IMR-90 (cell line): ENCODE data around the gene ENPP3. TPM values are rescaled to one million over a fixed set of nuclear protein-coding genes. Genes with fewer than 3 reads are reported as not detected.

ENCODE experiments used
- ATAC-seq: fragments of 200-7000 bp; cut with Tn5 transposase; 2 replicates; pipeline ENCODE4 v1.9.1; 2020; ENCODE audit warnings: low read depth, mild to moderate bottlenecking, moderate library complexity
- BruUV-seq: library from RNA; stranded (reverse); fragments of 400-500 nt; replicated peaks from 2 replicates; lab custom pipeline; 2021; lab: Mats Ljungman, UMichigan
- CTCF ChIA-PET: fragments of 300-600 bp; formaldehyde crosslinking; extraction: SDS; loops from one replicate; lab custom pipeline; 2021; ENCODE audit warnings: antibody characterized with exemption; lab: Yijun Ruan, JAX
- POLR2A ChIA-PET: fragments of 300-600 bp; sonication (Branson Sonifier 250); formaldehyde crosslinking; loops from one replicate; lab custom pipeline; 2022; ENCODE audit warnings: antibody characterized with exemption; ENCODE audit not compliant: unreplicated experiment; lab: Charles Lee
- DNase-seq: peaks from one replicate; pipeline ENCODE4 v3.0.0; 2013
- H2AFZ ChIP-seq: replicated peaks from 2 replicates; pipeline ENCODE3; 2013; ENCODE audit warnings: low read length, mild to moderate bottlenecking; ENCODE audit not compliant: poor library complexity
- H2AK5ac ChIP-seq: 2 replicates; pipeline ENCODE4 v1.6.1; 2013; ENCODE audit warnings: low read depth, low read length, inconsistent platforms
- H2AK9ac ChIP-seq: replicated peaks from 2 replicates; pipeline ENCODE3; 2013; ENCODE audit warnings: mild to moderate bottlenecking, low read depth, low read length, moderate library complexity; ENCODE audit not compliant: poor library complexity
- H2BK120ac ChIP-seq: 2 replicates; pipeline ENCODE4 v1.6.1; 2013; ENCODE audit warnings: low read depth, low read length, inconsistent platforms
- H2BK15ac ChIP-seq: 3 replicates; pipeline ENCODE4 v1.6.1; 2013; ENCODE audit warnings: low read depth, low read length, inconsistent platforms
- H2BK20ac ChIP-seq: 2 replicates; pipeline ENCODE4 v1.6.1; 2013; ENCODE audit warnings: low read depth, mild to moderate bottlenecking, inconsistent platforms, low read length, moderate library complexity
- H2BK5ac ChIP-seq: 2 replicates; pipeline ENCODE4 v1.6.1; 2013; ENCODE audit warnings: mild to moderate bottlenecking, low read depth, low read length, inconsistent platforms; ENCODE audit not compliant: poor library complexity, severe bottlenecking
- H3K14ac ChIP-seq: replicated peaks from 2 replicates; pipeline ENCODE4 v1.6.1; 2013; ENCODE audit warnings: low read depth, low read length, inconsistent platforms
- H3K18ac ChIP-seq: 2 replicates; pipeline ENCODE4 v1.6.1; 2013; ENCODE audit warnings: low read depth, low read length, control low read depth
- H3K23ac ChIP-seq: 2 replicates; pipeline ENCODE4 v1.6.1; 2013; ENCODE audit warnings: low read depth, low read length, inconsistent platforms
- H3K27ac ChIP-seq: 2 replicates; pipeline ENCODE4 v1.5.1; 2013; ENCODE audit warnings: mild to moderate bottlenecking, control low read depth, low read length; ENCODE audit not compliant: insufficient read depth
- H3K27me3 ChIP-seq: 2 replicates; pipeline ENCODE4 v1.6.1; 2013; ENCODE audit warnings: low read length; ENCODE audit not compliant: control insufficient read depth, insufficient read depth
- H3K36me3 ChIP-seq: 2 replicates; pipeline ENCODE4 v1.6.1; 2013; ENCODE audit warnings: low read length, mixed read lengths; ENCODE audit not compliant: control insufficient read depth, insufficient read depth
- H3K4ac ChIP-seq: 2 replicates; pipeline ENCODE4 v1.6.1; 2013; ENCODE audit warnings: low read depth, low read length, inconsistent platforms
- H3K4me1 ChIP-seq: 2 replicates; pipeline ENCODE4 v1.6.1; 2013; ENCODE audit warnings: low read length, mixed read lengths; ENCODE audit not compliant: control insufficient read depth, insufficient read depth
- H3K4me2 ChIP-seq: 2 replicates; pipeline ENCODE4 v1.6.1; 2013; ENCODE audit warnings: low read depth, mild to moderate bottlenecking, control low read depth, low read length, moderate library complexity
- H3K4me3 ChIP-seq: 2 replicates; pipeline ENCODE4 v1.5.1; 2013; ENCODE audit warnings: low read depth, mild to moderate bottlenecking, control low read depth, low read length, moderate library complexity; ENCODE audit not compliant: insufficient read depth
- H3K56ac ChIP-seq: 2 replicates; pipeline ENCODE4 v1.6.1; 2013; ENCODE audit warnings: low read length, inconsistent platforms; ENCODE audit not compliant: insufficient read depth; ENCODE audit errors: extremely low read depth
- H3K79me1 ChIP-seq, 2 experiments: 2 replicates each; pipeline ENCODE4 v1.6.1; 2013; ENCODE audit warnings: low read length in 2 of 2, inconsistent platforms in 1 of 2, low read depth in 1 of 2
- H3K9ac ChIP-seq: 2 replicates; pipeline ENCODE4 v1.6.1; 2013; ENCODE audit warnings: low read depth, low read length, control low read depth
- H3K9me1 ChIP-seq: 2 replicates; pipeline ENCODE4 v1.6.1; 2013; ENCODE audit warnings: low read length, inconsistent platforms; ENCODE audit not compliant: insufficient read depth
- H3K9me3 ChIP-seq: 2 replicates; pipeline ENCODE4 v1.6.1; 2013; ENCODE audit warnings: low read length; ENCODE audit not compliant: control insufficient read depth, insufficient read depth
- H4K20me1 ChIP-seq: 2 replicates; pipeline ENCODE4 v1.6.1; 2013; ENCODE audit warnings: low read length, inconsistent platforms; ENCODE audit not compliant: insufficient read depth
- H4K5ac ChIP-seq: 2 replicates; pipeline ENCODE4 v1.6.1; 2013; ENCODE audit warnings: mild to moderate bottlenecking, low read depth, low read length, control low read depth
- H4K8ac ChIP-seq, 2 experiments: 2 replicates each; pipeline ENCODE4 v1.6.1; 2013; ENCODE audit warnings: low read depth in 2 of 2, low read length in 2 of 2, control low read depth in 1 of 2, inconsistent platforms in 1 of 2
- H4K91ac ChIP-seq: 2 replicates; pipeline ENCODE4 v1.6.1; 2013; ENCODE audit warnings: low read depth, low read length, inconsistent platforms; ENCODE audit not compliant: insufficient read depth
- RAD21 ChIP-seq: IDR thresholded peaks from 2 replicates; pipeline ENCODE4 v1.6.1; 2012; ENCODE audit warnings: low read length, improper control_type of control experiment
- RFX5 ChIP-seq: IDR thresholded peaks from 2 replicates; pipeline ENCODE4 v1.8.0; 2012; ENCODE audit warnings: low read depth, mild to moderate bottlenecking, low read length, moderate library complexity
- SMC3 ChIP-seq: fragments of 150-350 bp; IDR thresholded peaks from 2 replicates; pipeline ENCODE4 v1.6.1; 2016; ENCODE audit warnings: low read depth, mild to moderate bottlenecking, antibody characterized with exemption, low read length, moderate library complexity
- WGBS, 2 experiments: methylation state at CpG; one replicate each; pipeline versions ENCODE4 v1.1.5 to v1.1.7; 2013; ENCODE audit warnings: missing lambda C conversion rate in 2 of 2; ENCODE audit not compliant: insufficient read length in 1 of 2; ENCODE audit errors: extremely low coverage in 2 of 2; 5-methylcytosine and 5-hydroxymethylcytosine counted together
- dilution Hi-C: fragments of 300-500 bp; cut with HindIII; formaldehyde crosslinking; loops from one replicate; pipeline ENCODE4 v1.14.3; 2018; ENCODE audit warnings: low sequenced_read_pairs; ENCODE audit not compliant: unreplicated experiment
- in situ Hi-C: fragments of 300-500 bp; cut with MboI; formaldehyde crosslinking; loops from 3 replicates; pipeline ENCODE4 v1.14.3; 2019; ENCODE audit warnings: low sequenced_read_pairs, inconsistent platforms, mixed read lengths
- intact Hi-C: fragments of 100-400 bp; cut with micrococcal nuclease; formaldehyde crosslinking; loops from 2 replicates; pipeline ENCODE4 v1.10.0; 2022
- polyA plus RNA-seq, 3 experiments: library from polyadenylated mRNA; depleted of rRNA; stranded (reverse); fragments of >200 nt; gene quantifications; 2 replicates each; pipeline ENCODE4 v1.2.3, GENCODE V29; 2012; ENCODE audit warnings: low replicate concordance in 1 of 3
- total RNA-seq: library from RNA; depleted of rRNA; stranded (reverse); fragments of >200 nt; gene quantifications from 2 replicates; pipeline ENCODE4 v1.2.3, GENCODE V29; 2012
- TF ChIP-seq, protein P1 (sequence below): conservative IDR thresholded peaks from 2 replicates; pipeline ENCODE4 v1.5.1; 2012; ENCODE audit warnings: mild to moderate bottlenecking, low read depth, low read length, improper control_type of control experiment

ENPP3 gene
- total and polyA plus RNA-seq, 2 of the 4 experiments (the other 2 are of a cell fraction) = under 0.01 to 0.05 TPM

DNA sequence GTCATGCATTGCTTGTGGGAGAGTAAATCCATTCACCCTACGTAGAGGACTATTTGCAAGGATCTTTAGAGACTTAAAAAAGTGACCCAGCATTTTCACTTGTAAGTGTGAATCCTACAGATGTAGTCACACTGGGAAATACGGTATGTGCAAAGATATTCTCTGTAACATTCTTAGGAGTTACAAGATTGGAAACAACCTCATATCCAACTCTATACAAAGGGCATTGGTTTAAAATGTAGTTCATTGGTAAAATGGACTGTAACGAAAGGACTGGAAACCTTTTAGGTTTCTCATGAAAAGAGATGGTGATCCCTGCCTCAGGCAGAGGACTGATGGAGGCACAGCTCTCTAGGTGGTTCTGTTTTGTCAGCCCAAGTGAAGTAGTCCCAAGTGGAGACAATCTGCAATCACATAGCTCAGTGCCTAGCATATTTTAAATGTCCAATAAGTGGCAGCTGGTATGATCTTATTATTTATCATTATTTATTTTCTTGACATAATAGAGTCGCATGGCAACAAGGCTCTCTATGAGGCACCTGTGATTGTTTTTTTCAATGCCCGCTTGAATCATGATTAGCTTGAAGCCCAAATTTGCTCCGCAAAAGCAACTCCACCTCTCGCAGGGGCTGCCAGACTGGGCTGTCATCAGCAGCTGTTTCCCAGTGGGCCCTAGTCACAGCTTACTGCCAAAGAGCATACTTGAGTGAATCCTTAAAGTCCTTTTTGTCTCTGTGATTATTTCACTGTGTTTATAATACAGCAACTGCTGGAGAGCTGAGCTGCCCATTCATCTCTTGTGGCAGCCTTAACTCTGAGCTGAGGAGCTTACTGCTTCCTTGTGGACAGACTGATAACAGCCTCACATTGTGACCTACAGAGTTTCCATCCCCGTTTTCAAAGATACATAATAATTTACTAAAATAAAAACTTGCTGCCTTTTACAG, 150.9 kb downstream of the ENPP3 start:
- H3K9me3 ChIP-seq = no peaks in the 10 kb centered on the region
- H3K4ac ChIP-seq = no peak overlapping the region
- H3K36me3 ChIP-seq = no peaks in the 10 kb centered on the region
- no peak overlapping the region for H2AK5ac ChIP-seq
- H3K79me1 ChIP-seq = no peaks in the 10 kb centered on the region
- H3K4me1 ChIP-seq = no peaks in the 10 kb centered on the region
- H3K4me2 ChIP-seq = peak overlapping the region; percentile 47; the same call in 1 of the 2 replicates
- dilution Hi-C loops = no loop called here
- POLR2A ChIA-PET = interaction anchor here (0.7 kb wide), 1 partner anchor 63 kb away, joined by 4 read pairs; no protein-coding TSS in a partner anchor
- TF ChIP-seq SMC3 = peak; percentile 55
- TF ChIP-seq, protein P1, sequence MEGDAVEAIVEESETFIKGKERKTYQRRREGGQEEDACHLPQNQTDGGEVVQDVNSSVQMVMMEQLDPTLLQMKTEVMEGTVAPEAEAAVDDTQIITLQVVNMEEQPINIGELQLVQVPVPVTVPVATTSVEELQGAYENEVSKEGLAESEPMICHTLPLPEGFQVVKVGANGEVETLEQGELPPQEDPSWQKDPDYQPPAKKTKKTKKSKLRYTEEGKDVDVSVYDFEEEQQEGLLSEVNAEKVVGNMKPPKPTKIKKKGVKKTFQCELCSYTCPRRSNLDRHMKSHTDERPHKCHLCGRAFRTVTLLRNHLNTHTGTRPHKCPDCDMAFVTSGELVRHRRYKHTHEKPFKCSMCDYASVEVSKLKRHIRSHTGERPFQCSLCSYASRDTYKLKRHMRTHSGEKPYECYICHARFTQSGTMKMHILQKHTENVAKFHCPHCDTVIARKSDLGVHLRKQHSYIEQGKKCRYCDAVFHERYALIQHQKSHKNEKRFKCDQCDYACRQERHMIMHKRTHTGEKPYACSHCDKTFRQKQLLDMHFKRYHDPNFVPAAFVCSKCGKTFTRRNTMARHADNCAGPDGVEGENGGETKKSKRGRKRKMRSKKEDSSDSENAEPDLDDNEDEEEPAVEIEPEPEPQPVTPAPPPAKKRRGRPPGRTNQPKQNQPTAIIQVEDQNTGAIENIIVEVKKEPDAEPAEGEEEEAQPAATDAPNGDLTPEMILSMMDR = peak; percentile 42
- peak; percentile 60 for TF ChIP-seq RAD21
- TF ChIP-seq RFX5 = no peak
- no peak overlapping the region for H3K23ac ChIP-seq
- no peaks in the 10 kb centered on the region for H3K27me3 ChIP-seq
- no peak overlapping the region for H2AFZ ChIP-seq
- no peak overlapping the region for H4K91ac ChIP-seq
- WGBS, 2 experiments = no CpG with 5 or more reads among the region's 8 CpGs
- no peaks in the 10 kb centered on the region for H4K20me1 ChIP-seq
- H2AK9ac ChIP-seq = no peak overlapping the region
- intact Hi-C loops = loop anchor here (5.0 kb wide), 2 partner anchors 104 to 124 kb away; no protein-coding TSS in a partner anchor
- no TSS peak for BruUV-seq
- H3K9ac ChIP-seq = no peak overlapping the region
- 0 out of 2 replicates have a peak overlapping the region, but pooled peaks have one; percentile 3 for H2BK120ac ChIP-seq
- no peaks in the 10 kb centered on the region for H3K9me1 ChIP-seq
- in situ Hi-C loops = no loop called here
- H2BK5ac ChIP-seq = no peak overlapping the region
- no peak overlapping the region for H4K5ac ChIP-seq
- no peak overlapping the region for H2BK15ac ChIP-seq
- H3K14ac ChIP-seq = no peak overlapping the region
- H3K56ac ChIP-seq = no peak overlapping the region
- H3K18ac ChIP-seq = no peak overlapping the region
- no peak overlapping the region for H3K27ac ChIP-seq
- no peak overlapping the region for H3K4me3 ChIP-seq
- no peak overlapping the region for H4K8ac ChIP-seq
- H2BK20ac ChIP-seq = no peak overlapping the region; the same call in 1 of the 2 replicates
- ATAC-seq (peak; percentile 85), DNase-seq (peak; percentile 72)
- CTCF ChIA-PET = interaction anchor here (0.5 to 1.2 kb wide), 3 partner anchors 27 to 121 kb away, joined by 3 to 5 read pairs (median 3); no protein-coding TSS in a partner anchor
